ENCODE data around the gene LAD1. TPM values are rescaled to one million over a fixed set of nuclear protein-coding genes. Genes with fewer than 3 reads are reported as not detected.

Gene LAD1
- total and polyA plus RNA-seq, 2 of the 13 experiments (the other 11 are each of a cell fraction or from before 2014, with no cell fraction given) = 10.8 to 65.6 TPM

DNA sequence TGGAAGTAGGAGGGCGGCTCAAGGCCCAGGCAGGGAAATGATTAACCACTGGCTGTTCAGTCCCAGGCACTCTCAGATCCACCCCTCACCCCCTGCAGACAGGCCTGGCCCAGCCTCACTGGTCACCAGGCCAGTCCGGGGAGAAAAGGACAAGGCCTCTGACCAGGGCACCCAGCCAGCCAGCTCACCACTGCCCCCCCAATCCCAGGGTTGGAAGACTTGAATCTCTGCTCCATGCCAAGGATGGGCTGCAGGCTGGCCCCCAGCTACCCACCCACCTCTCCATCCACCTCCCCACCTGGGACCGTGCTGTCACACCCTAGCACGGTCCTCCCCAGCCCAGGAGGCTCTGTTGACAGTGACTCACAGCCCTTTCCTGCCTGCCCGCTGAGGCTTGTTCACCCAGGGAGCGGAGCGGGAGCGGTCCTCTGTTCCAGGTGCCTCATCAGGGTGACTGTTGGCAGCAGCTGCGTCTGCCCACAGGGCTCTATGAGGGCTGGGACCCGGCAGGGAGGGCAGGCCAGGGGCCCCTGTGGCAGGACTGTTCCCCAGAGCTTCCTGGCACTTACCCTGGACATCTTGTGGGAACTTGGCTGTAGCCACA lies 2.2 kb downstream of the LAD1 start (continued):
- TF ChIP-seq THRA (CRISPR knock-in tag; IDR thresholded peaks at IDR 0.05; ENCODE audit: borderline replicate concordance) (no peak), FOXM1 (CRISPR knock-in tag; IDR thresholded peaks at IDR 0.05) (no peak), RBM22 (optimal IDR thresholded peaks at IDR 0.05; ENCODE audit: low read length) (no peak), ZHX2 (IDR thresholded peaks at IDR 0.05; ENCODE audit: low read depth) (no peak), ZHX2 (CRISPR knock-in tag; IDR thresholded peaks at IDR 0.05; ENCODE audit: borderline replicate concordance) (no peak), RNF219 (CRISPR knock-in tag; IDR thresholded peaks at IDR 0.05) (no peak), FOXA1 (IDR thresholded peaks at IDR 0.05) (no peak), FOXA1 (CRISPR knock-in tag; IDR thresholded peaks at IDR 0.05) (peak; percentile 80), SALL1 (CRISPR knock-in tag; IDR thresholded peaks at IDR 0.05) (peak; percentile 47), SRSF4 (IDR thresholded peaks at IDR 0.05; ENCODE audit: low read depth, low read length, poor library complexity, severe bottlenecking) (no peak), CHCHD3 (CRISPR knock-in tag; IDR thresholded peaks at IDR 0.05) (no peak), ZNF274 (CRISPR knock-in tag; IDR thresholded peaks at IDR 0.05) (0 out of 2 replicates have a peak, but pooled peaks have one; percentile 31), ZNF282 (IDR thresholded peaks at IDR 0.05; ENCODE audit: partially characterized antibody) (no peak), PPARG (CRISPR knock-in tag; conservative IDR thresholded peaks at IDR 0.05) (peak; percentile 19; the same call in 1 of the 2 replicates), ZNF737 (CRISPR knock-in tag; IDR thresholded peaks at IDR 0.05; ENCODE audit: borderline replicate concordance) (no peak), ZNF549 (CRISPR knock-in tag; IDR thresholded peaks at IDR 0.05) (no peak), TCF7L2 (IDR thresholded peaks at IDR 0.05; ENCODE audit: low read depth, low read length) (no peak), ZKSCAN5 (CRISPR knock-in tag; IDR thresholded peaks at IDR 0.05) (no peak), DMAP1 (CRISPR knock-in tag; IDR thresholded peaks at IDR 0.05) (peak; percentile 34), TCF7 (IDR thresholded peaks at IDR 0.05; ENCODE audit: low read depth) (no peak), ZNF790 (CRISPR knock-in tag; IDR thresholded peaks at IDR 0.05; ENCODE audit: borderline replicate concordance) (no peak), ZMYM2 (CRISPR knock-in tag; IDR thresholded peaks at IDR 0.05) (peak; percentile 19; the same call in 1 of the 2 replicates)
- TF ChIP-seq, protein P1, sequence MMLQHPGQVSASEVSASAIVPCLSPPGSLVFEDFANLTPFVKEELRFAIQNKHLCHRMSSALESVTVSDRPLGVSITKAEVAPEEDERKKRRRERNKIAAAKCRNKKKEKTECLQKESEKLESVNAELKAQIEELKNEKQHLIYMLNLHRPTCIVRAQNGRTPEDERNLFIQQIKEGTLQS (CRISPR knock-in tag; IDR thresholded peaks at IDR 0.05) = no peak

Data from HepG2 (cell line).